Measurements from ENCODE around the gene EAPP. TPM values are rescaled to one million over a fixed set of nuclear protein-coding genes. Genes with fewer than 3 reads are reported as not detected.
A peak's percentile ranks its signal among the peaks of the same experiment; 100 is the strongest.
"Not testable (repeated sequence)": the region's sequence is repeated elsewhere in the genome, so short reads cannot be mapped to it uniquely, and the experiment has no call there.

The EAPP gene
- total RNA-seq, 1 donor from 2014 or later = 75.0 TPM

- DNase-seq = not testable (repeated sequence)
Measured at GRCh38 chr14:34538096-34538495, 1.4 kb downstream of the EAPP start.

- DNase-seq = no peak
Measured at GRCh38 chr14:34537677-34538009, 1.9 kb downstream of the EAPP start.

GRCh38 chr14:34536951-34537676 is 2.4 kb downstream of the EAPP start:
- no peak for DNase-seq

- DNase-seq = no peak
Measured at GRCh38 chr14:34527591-34527990, 11.9 kb downstream of the EAPP start.

GRCh38 chr14:34524216-34524615 is 15.3 kb downstream of the EAPP start:
- DNase-seq = not testable (repeated sequence)

GRCh38 chr14:34522496-34522895 is 17.0 kb downstream of the EAPP start:
- DNase-seq = no peak

- not testable (repeated sequence) for DNase-seq
Measured at GRCh38 chr14:34521071-34521470, 18.4 kb downstream of the EAPP start.

GRCh38 chr14:34520304-34520970 is 19.1 kb downstream of the EAPP start:
- not testable (repeated sequence) for DNase-seq

GRCh38 chr14:34507884-34508283 is 31.6 kb downstream of the EAPP start:
- DNase-seq = no peak

- no peak for DNase-seq
Measured at GRCh38 chr14:34507459-34507858, 32.0 kb downstream of the EAPP start.

- DNase-seq = not testable (repeated sequence)
Measured at GRCh38 chr14:34505124-34505491, 34.4 kb downstream of the EAPP start.

- DNase-seq = not testable (repeated sequence)
Measured at GRCh38 chr14:34504027-34504426, 35.5 kb downstream of the EAPP start.

- no peak for DNase-seq
Measured at GRCh38 chr14:34502545-34503225, 36.8 kb downstream of the EAPP start.

- DNase-seq = no peak
Measured at GRCh38 chr14:34502001-34502400, 37.5 kb downstream of the EAPP start.

- no peak for DNase-seq
Measured at GRCh38 chr14:34501004-34501580, 38.4 kb downstream of the EAPP start.

- DNase-seq = no peak
Measured at GRCh38 chr14:34498684-34499412, 40.7 kb downstream of the EAPP start.

- peak; percentile 72 for DNase-seq
Measured at GRCh38 chr14:34496679-34497513, 42.6 kb downstream of the EAPP start.

GRCh38 chr14:34496007-34496678 is 43.4 kb downstream of the EAPP start:
- DNase-seq = no peak

GRCh38 chr14:34489324-34489723 is 50.2 kb downstream of the EAPP start:
- no peak for DNase-seq

GRCh38 chr14:34488528-34488927 is 51.0 kb downstream of the EAPP start:
- DNase-seq = no peak

- no peak for DNase-seq
Measured at GRCh38 chr14:34484726-34485125, 54.8 kb downstream of the EAPP start.

Data from occipital lobe (tissue), 2 donors.